GM13977 (cell line): Measurements from ENCODE around the gene ATXN7L2.

Source experiments
- DNase-seq: peaks from one replicate; pipeline ENCODE4 v3.0.0; 2012; ENCODE audit warnings: low spot score
- CTCF ChIP-seq: IDR thresholded peaks from 2 replicates; pipeline ENCODE4 v1.5.1; 2012; ENCODE audit warnings: mild to moderate bottlenecking, control low read depth; ENCODE audit not compliant: insufficient read depth; ENCODE audit errors: extremely low read depth, missing control alignments
- in situ Hi-C: fragments of 300-500 bp; cut with MboI; formaldehyde crosslinking; loops from one replicate; pipeline ENCODE4 v1.12.0; 2022; ENCODE audit warnings: low sequenced_read_pairs, low pct_unique_long_range_greater_than_20kb, mixed read lengths, inconsistent platforms; ENCODE audit not compliant: unreplicated experiment

ATXN7L2 gene

DNA sequence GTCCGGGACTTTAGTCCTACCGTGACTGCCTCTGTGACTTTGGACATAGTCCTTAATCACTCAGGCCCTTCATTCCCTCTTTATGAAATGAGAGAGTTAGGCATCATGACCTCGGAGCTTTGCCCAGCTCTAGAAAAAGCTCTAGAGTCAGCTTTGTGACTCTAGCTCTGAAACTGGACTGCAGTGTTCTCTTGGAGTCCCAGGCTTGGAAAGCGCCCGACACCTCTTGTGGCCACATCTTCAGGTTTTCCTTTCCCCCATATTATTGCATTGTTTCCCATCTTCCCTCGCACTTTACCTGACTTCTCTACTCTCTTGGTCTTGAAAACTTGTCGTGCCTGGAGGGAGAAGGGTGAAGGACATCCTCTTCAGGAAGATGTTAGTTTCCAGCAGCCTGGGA, 38.3 kb downstream of the ATXN7L2 start:
- in situ Hi-C loops, result no loop called here
- no peak for DNase-seq
- TF ChIP-seq CTCF, result no peak

GRCh38 chr1:109523706-109524105, 40.0 kb downstream of the ATXN7L2 start:
- TF ChIP-seq CTCF, result no peak
- in situ Hi-C loops, result no loop called here
- no peak for DNase-seq

DNA sequence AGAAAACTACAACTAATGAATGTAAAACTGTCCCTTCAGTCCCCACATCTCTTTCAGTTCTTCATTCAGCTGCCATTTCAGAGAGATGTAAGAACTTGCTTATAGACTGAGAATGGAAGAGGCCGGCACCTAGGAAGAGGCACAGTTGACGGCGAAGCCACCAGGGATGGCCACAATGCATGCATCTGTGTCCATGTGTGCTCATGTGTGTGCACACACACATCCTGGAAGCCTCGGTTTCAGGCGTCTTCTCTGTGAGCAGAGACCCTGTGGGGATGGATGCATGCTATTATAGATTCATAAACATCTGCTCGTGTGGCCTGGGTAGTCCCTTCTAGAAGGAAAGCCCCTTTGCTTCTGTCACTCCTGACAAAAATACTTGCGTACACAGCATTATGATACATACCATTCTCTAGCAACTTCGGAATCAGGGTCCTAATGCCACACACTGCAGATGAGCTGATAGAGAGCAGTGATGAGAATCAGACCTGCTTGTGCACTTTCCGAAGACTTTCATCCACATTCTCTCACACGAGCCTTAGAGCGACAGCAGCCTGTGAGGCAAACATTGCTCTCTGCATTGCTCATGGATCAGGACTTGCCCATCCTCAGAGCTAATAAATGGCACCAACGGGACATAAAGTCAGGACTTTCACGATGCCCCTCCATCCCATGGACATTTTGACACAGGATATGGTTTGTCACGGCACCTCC, 43.5 kb downstream of the ATXN7L2 start:
- in situ Hi-C loops, result loop anchor here (25.0 kb wide), 1 partner anchor 460 kb away; the partner anchor contains the start of gene AHCYL1
- TF ChIP-seq CTCF, result no peak
- DNase-seq, result peak; percentile 75

GRCh38 chr1:109527846-109528695, 44.4 kb downstream of the ATXN7L2 start:
- no peak for DNase-seq
- in situ Hi-C loops, result loop anchor here (25.0 kb wide), 1 partner anchor 459 kb away; the partner anchor contains the start of gene AHCYL1
- TF ChIP-seq CTCF, result no peak

DNA sequence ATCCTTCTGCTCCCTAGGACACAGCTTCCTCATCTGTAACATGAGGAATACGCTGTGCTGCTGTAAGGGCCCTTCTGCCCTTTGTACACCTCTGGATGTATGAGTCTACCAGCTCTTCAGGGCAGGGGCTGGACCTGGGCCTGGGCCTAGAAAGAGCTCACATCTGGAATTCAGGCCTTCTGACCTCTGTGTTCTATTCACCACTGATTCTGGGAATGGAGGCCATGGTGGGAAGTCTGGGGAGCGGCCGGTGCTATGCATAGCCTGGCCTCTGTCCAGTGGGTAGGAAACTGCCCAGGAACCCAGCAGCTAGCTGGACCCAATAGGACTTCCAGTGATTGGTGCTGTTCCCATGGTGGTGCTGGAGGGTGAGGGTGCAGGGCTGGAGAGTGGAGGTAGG, 45.0 kb downstream of the ATXN7L2 start:
- in situ Hi-C loops, result loop anchor here (25.0 kb wide), 1 partner anchor 459 kb away; the partner anchor contains the start of gene AHCYL1
- no peak for DNase-seq
- no peak for TF ChIP-seq CTCF

GRCh38 chr1:109529881-109530456, 46.3 kb downstream of the ATXN7L2 start:
- no peak for DNase-seq
- in situ Hi-C loops, result loop anchor here (5.0 to 25.0 kb wide), 3 partner anchors 38 to 457 kb away; partner anchors contain the start of genes AHCYL1 and CYB561D1
- TF ChIP-seq CTCF, result no peak
